Activated CD8-positive, alpha-beta T cell treated with anti-CD3 and anti-CD28 coated beads for 36 hours (primary cell): ENCODE results near the gene RGP1. TPM values are rescaled to one million over a fixed set of nuclear protein-coding genes. Genes with fewer than 3 reads are reported as not detected.

ENCODE experiments used
- ATAC-seq: fragments of 200-7000 bp; cut with Tn5 transposase; one replicate; pipeline ENCODE4 v1.10.0; 2021; ENCODE audit warnings: mild to moderate bottlenecking, moderate library complexity
- CTCF ChIA-PET: fragments of 350-600 bp; sonication (Branson Sonifier 250); formaldehyde crosslinking; loops from one replicate; lab custom pipeline; 2021; ENCODE audit warnings: antibody characterized with exemption; lab: Charles Lee
- POLR2A ChIA-PET: fragments of 350-600 bp; sonication (Branson Sonifier 250); formaldehyde crosslinking; loops from one replicate; lab custom pipeline; 2021; ENCODE audit warnings: antibody characterized with exemption; lab: Charles Lee
- DNase-seq: peaks from one replicate; pipeline ENCODE4 v3.0.0-alpha.2; 2020
- H3K27ac Mint-ChIP-seq: one replicate; pipeline ENCODE4 v1.8.0; 2021; ENCODE audit warnings: mild to moderate bottlenecking, mixed read lengths
- H3K27me3 Mint-ChIP-seq: one replicate; pipeline ENCODE4 v1.8.0; 2021; ENCODE audit warnings: mixed read lengths
- H3K36me3 Mint-ChIP-seq: one replicate; pipeline ENCODE4 v1.8.0; 2021; ENCODE audit warnings: low read depth, mixed read lengths
- H3K4me1 Mint-ChIP-seq: one replicate; pipeline ENCODE4 v1.8.0; 2021; ENCODE audit warnings: low read depth, mixed read lengths
- H3K4me3 Mint-ChIP-seq: one replicate; pipeline ENCODE4 v1.8.0; 2021; ENCODE audit warnings: mild to moderate bottlenecking, moderate library complexity, mixed read lengths
- H3K9me3 Mint-ChIP-seq: one replicate; pipeline ENCODE4 v1.8.0; 2021; ENCODE audit warnings: mixed read lengths
- CTCF ChIP-seq: fragments of 200-600 bp; IDR thresholded peaks from one replicate; pipeline ENCODE4 v1.8.0; 2022; ENCODE audit warnings: antibody characterized with exemption, mild to moderate bottlenecking
- intact Hi-C: fragments of 100-400 bp; cut with micrococcal nuclease; formaldehyde crosslinking; loops from one replicate; pipeline ENCODE4 v1.10.0; 2022
- total RNA-seq, 2 experiments: library from RNA; stranded (reverse); gene quantifications; one replicate each; pipeline ENCODE4 v1.2.3, GENCODE V29; 2021

The RGP1 gene
- total RNA-seq, 2 experiments from 2014 or later = 13.0 to 14.8 TPM

GRCh38 chr9:35717132-35717870 is 31.8 kb upstream of the RGP1 start:
- Mint-ChIP-seq H3K4me3 (no peak overlapping the region), H3K9me3 (no peaks in the 10 kb centered on the region), H3K27me3 (no peaks in the 10 kb centered on the region), H3K4me1 (no peaks in the 10 kb centered on the region), H3K27ac (no peak overlapping the region), H3K36me3 (peaks cover 51% of the 10 kb centered on the region)
- ChIA-PET CTCF (interaction anchor here (1.4 to 15.2 kb wide), 2 partner anchors 10 to 21 kb away, joined by 7 to 121 read pairs; no protein-coding TSS in a partner anchor), POLR2A (interaction anchor here (0.9 to 1.7 kb wide), 3 partner anchors 11 to 20 kb away, joined by 4 to 5 read pairs (median 5); partner anchors contain the start of genes CREB3 and TLN1)
- ATAC-seq (no peak), DNase-seq (no peak)
- intact Hi-C loops = no loop called here
- no peak for TF ChIP-seq CTCF

- CTCF ChIA-PET = interaction anchor here (1.9 to 15.2 kb wide), 2 partner anchors 9 to 23 kb away, joined by 4 to 121 read pairs; no protein-coding TSS in a partner anchor
- Mint-ChIP-seq H3K9me3 (no peaks in the 10 kb centered on the region), H3K27me3 (no peaks in the 10 kb centered on the region), H3K27ac (no peak overlapping the region), H3K36me3 (peaks cover 55% of the 10 kb centered on the region), H3K4me1 (no peaks in the 10 kb centered on the region), H3K4me3 (no peak overlapping the region)
- POLR2A ChIA-PET = interaction anchor here (1.1 kb wide), 1 partner anchor 22 kb away, joined by 4 read pairs; no protein-coding TSS in a partner anchor
- ATAC-seq (no peak), DNase-seq (no peak)
- no peak for TF ChIP-seq CTCF
- intact Hi-C loops = no loop called here
Observed at GRCh38 chr9:35718721-35719511, 30.2 kb upstream of the RGP1 start.

- no peak for ATAC-seq
Observed at GRCh38 chr9:35719546-35719945, 29.5 kb upstream of the RGP1 start.

GRCh38 chr9:35723426-35723825 is 25.7 kb upstream of the RGP1 start:
- POLR2A ChIA-PET = no interaction called here

More at GRCh38 chr9:35719546-35719945, 29.5 kb upstream of the RGP1 start:
- no peaks in the 10 kb centered on the region for H3K4me1 Mint-ChIP-seq
- no peak overlapping the region for H3K27ac Mint-ChIP-seq
- no peaks in the 10 kb centered on the region for H3K9me3 Mint-ChIP-seq
- no peak for TF ChIP-seq CTCF
- H3K4me3 Mint-ChIP-seq = no peak overlapping the region
- POLR2A ChIA-PET = interaction anchor here (1.1 kb wide), 1 partner anchor 23 kb away, joined by 4 read pairs; no protein-coding TSS in a partner anchor
- intact Hi-C loops = no loop called here
- no peak for DNase-seq
- H3K36me3 Mint-ChIP-seq = peaks cover 55% of the 10 kb centered on the region
- no peaks in the 10 kb centered on the region for H3K27me3 Mint-ChIP-seq
- CTCF ChIA-PET = interaction anchor here (1.9 to 14.0 kb wide), 2 partner anchors 9 to 26 kb away, joined by 4 to 170 read pairs; partner anchors contain the start of gene TPM2

More at GRCh38 chr9:35723426-35723825, 25.7 kb upstream of the RGP1 start:
- ATAC-seq (no peak), DNase-seq (no peak)
- Mint-ChIP-seq H3K36me3 (peaks cover 40% of the 10 kb centered on the region), H3K27ac (no peak overlapping the region), H3K4me1 (peaks cover 4% of the 10 kb centered on the region), H3K4me3 (no peak overlapping the region), H3K9me3 (no peaks in the 10 kb centered on the region), H3K27me3 (no peaks in the 10 kb centered on the region)
- intact Hi-C loops = no loop called here
- CTCF ChIA-PET = interaction anchor here (2.1 to 14.0 kb wide), 2 partner anchors 30 to 65 kb away, joined by 5 to 170 read pairs; partner anchors contain the start of genes CCDC107, RMRP and TPM2
- no peak for TF ChIP-seq CTCF
